Measurements from ENCODE around the gene USPL1.

Gene USPL1

DNA sequence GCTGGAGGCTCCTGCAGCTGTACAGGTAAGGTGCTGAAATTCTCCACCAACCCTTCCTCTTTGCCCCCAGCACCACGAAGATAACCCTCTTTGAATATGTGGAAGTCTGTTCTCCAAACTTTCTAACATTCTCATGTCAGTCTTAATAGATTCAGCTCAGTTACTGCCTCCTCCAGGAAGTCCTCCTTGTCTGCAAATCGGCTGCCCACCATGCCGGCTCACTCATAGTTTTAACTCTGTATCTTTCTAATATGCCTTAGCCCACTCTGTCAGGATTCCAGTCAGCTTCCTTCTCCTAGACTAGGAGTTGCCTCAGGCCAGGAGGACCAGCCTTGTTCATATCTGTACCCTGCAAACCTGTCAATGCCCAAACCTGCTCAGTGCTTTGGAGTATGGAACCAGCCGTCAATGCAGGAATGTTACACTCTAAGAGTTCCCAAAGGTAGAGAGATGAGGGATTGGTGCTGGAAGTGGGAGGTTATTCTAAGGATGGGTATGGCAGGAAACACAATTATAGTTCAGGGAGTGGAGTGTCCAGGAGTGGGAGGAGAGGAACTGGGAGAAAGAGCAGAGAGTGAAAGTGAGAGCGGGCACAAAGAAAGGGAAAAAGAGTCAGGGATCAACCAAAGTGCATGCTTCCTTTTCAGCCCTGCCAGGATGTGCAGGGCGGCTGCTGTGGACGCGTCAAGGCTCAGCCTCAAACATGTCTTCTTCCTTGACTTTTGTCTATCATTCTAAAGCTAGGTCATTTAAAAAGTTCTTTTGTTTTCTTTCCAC lies 79.6 kb downstream of the USPL1 start:
- no peak for DNase-seq (ENCODE audit: low spot score)

- DNase-seq (ENCODE audit: low spot score), result no peak
Observed at GRCh38 chr13:30697996-30698401, 80.3 kb downstream of the USPL1 start.

GRCh38 chr13:30698488-30699005 lies 80.8 kb downstream of the USPL1 start:
- DNase-seq (ENCODE audit: low spot score), result no peak

- no peak for DNase-seq (ENCODE audit: low spot score)
Observed at GRCh38 chr13:30700364-30700763, 82.6 kb downstream of the USPL1 start.

DNA sequence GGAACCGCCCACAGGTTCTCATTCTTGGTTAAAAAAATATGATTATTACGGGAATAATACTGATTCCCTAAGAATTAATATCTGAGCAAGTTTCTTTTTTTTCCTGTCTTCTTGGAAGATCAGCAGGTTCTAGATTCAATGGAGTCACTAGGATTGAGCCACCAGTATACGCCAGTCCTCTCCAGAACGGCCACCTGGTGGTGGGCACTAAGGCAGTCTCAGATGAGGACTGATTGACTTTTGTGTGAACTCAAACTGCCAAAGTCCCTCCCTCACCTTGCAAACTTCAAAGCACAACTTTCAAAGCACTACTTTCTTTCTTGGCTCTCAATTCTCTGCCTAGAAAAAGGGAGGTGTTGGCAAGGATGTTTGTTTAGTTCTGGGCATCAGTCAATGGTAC lies 84.3 kb downstream of the USPL1 start:
- no peak for DNase-seq (ENCODE audit: low spot score)

GRCh38 chr13:30704596-30704995 lies 86.9 kb downstream of the USPL1 start:
- no peak for DNase-seq (ENCODE audit: low spot score)

DNA sequence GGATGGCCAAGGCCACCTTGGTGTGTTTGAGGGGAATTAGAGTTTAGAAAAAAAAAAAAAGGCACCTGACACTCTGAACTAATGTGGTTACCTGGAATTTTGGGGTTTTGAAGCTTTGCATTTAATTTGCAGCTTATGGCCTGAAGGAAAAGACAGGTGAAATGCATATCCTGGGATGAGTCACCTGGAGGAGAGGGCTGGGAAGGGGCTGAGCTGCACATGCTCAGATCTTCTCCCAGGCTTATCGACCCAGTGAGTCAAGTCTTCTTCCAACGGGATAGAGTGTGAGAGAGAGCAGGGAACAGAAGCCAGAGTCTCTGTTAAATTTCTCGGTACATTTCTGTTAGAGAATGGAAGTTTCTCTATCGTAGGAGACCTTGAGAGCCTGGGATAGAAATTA lies 88.0 kb downstream of the USPL1 start:
- no peak for DNase-seq (ENCODE audit: low spot score)

DNA sequence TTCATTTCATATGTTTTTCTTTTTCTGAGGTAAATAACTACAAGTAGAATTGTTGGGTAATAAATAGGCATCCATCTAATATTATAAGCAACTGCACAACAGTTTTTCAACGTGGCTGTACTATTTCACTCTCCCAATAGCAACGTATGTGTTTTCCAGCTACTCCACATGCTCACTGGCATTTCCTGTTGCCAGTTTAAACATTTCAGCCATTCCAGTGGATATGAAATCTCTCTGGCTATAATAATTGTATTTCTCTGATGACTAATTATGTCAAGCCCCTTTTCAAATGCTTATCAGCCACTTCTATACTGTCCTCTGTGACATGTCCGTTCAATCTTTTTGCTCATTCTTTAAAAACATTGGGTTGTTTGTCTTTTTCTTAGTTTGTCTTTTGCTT lies 90.8 kb downstream of the USPL1 start:
- no peak for DNase-seq (ENCODE audit: low spot score)

Measured in globus pallidus (tissue), 1 donor.